HG03520 (cell line): ENCODE measurements around the gene TNFRSF1B.
"Not testable (repeated sequence)": the region's sequence is repeated elsewhere in the genome, so short reads cannot be mapped to it uniquely, and the experiment has no call there.

Experiments
- ATAC-seq: cut with Tn5 transposase; IDR thresholded peaks from one replicate; pipeline ENCODE4 v1.9.1; 2021; ENCODE audit warnings: mild to moderate bottlenecking, moderate library complexity; ENCODE audit not compliant: unreplicated experiment

TNFRSF1B gene

GRCh38 chr1:12209495-12209832 is 42.7 kb downstream of the TNFRSF1B start:
- no peak for ATAC-seq

DNA sequence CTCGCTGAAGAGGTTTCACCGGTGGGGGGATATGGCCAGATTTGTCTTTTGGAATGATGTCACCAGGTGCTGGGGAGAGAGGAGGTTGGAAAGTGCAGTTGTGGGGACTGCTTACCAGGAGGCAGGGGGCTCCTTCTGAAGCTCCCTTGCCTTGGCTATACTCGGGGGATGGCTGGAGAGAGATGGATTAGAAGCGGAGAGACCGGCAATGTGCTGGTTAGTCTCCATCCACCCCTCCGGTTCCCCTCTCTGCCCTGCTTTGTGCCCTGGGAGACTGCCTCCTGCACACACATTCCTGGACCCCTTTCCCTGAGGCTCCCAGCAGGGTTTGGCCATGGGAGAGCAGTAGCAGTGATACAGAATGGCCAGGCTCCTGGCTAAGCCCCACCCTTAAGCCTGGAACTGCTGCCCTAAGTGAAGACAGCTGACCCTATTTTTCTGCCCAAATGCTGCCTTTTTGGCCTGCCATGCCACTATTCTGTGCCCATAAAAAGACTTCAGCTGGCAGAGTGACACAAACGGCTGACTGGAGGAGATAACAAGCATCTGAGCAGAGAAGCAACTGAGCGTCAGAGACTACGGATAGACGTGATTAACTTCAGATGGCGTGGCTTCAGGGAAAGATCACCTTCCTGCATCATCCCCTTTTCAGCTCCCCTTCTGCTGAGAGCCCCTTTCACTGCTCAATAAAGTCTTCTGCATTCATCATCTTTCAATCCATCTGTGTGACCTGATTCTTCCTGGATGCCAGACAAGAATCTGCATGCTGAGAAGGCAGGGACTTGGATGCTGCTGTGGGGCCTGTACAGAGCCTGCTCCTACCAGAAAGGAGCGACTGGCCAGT is 48.5 kb downstream of the TNFRSF1B start:
- no peak for ATAC-seq

GRCh38 chr1:12219800-12220199 is 53.0 kb downstream of the TNFRSF1B start:
- no peak for ATAC-seq

DNA sequence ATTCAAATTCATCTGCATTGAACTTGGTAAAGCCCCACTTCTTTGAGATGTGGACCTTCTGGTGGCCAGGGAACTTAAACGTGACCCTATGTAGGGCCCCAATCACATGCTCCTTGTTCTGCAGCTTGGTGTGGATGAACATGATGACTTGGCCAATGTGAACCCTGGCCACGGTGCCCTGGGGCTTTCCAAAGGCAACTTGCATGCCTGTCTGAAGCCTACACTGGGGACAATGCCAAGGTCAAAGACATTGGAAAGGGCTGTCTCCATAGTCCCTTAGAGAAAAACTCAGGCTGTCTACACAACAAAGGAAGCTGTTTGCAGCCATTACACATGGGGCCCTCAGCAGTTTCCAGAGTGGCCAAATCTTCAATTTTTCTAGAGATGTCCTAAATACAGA is 54.1 kb downstream of the TNFRSF1B start:
- no peak for ATAC-seq

- not testable (repeated sequence) for ATAC-seq
These were observed 55.9 kb downstream of the TNFRSF1B start for GRCh38 chr1:12222700-12223099.

DNA sequence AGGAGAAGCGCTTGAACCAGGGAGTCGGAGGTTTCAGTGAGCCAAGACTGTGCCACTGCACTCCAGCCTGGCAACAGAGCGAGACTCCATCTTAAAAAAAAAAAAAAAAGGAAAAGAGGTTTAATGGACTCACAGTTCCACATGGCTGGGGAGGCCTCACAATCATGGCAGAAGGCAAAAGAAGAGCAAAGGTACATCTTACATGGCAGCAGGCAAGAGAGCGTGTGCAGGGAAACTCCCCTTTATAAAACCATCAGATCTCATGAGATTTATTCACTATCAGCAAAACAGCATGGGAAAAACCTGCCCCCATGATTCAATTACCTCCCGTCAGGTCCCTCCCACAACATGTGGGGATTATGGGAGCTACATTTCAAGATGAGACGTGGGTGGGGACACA is 57.3 kb downstream of the TNFRSF1B start:
- ATAC-seq: not testable (repeated sequence)

- ATAC-seq: no peak
These were observed 62.2 kb downstream of the TNFRSF1B start for GRCh38 chr1:12228979-12229378.

DNA sequence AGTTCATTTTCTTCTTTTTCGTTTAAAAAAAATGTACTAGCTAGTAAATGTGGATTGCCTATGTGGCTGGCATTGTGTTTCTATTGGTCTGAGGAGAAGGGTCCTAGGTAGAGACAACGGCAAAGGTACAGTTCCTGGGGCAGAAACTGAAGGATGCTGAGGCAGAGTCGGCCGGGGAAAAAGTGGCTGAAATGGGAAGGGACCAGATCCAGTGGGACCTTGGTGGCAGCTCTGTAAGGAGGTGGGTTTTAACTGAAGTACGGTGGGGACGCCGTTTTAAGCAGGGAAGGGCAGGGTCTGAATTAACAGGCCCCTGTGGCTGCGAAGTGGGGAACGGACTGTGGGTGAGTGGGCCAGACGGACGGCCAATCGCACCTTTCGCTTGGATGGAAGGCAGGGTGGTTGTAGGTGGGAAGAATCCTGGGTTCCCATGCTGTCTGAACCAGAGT is 62.6 kb downstream of the TNFRSF1B start:
- ATAC-seq: no peak

- peak; percentile 72 for ATAC-seq
These were observed 63.2 kb downstream of the TNFRSF1B start, which contains the start of gene VPS13D for GRCh38 chr1:12229835-12230548. VPS13D (plus strand) TSS chr1:12230030; CDS start chr1:12234267, 4,237 bp downstream.

DNA sequence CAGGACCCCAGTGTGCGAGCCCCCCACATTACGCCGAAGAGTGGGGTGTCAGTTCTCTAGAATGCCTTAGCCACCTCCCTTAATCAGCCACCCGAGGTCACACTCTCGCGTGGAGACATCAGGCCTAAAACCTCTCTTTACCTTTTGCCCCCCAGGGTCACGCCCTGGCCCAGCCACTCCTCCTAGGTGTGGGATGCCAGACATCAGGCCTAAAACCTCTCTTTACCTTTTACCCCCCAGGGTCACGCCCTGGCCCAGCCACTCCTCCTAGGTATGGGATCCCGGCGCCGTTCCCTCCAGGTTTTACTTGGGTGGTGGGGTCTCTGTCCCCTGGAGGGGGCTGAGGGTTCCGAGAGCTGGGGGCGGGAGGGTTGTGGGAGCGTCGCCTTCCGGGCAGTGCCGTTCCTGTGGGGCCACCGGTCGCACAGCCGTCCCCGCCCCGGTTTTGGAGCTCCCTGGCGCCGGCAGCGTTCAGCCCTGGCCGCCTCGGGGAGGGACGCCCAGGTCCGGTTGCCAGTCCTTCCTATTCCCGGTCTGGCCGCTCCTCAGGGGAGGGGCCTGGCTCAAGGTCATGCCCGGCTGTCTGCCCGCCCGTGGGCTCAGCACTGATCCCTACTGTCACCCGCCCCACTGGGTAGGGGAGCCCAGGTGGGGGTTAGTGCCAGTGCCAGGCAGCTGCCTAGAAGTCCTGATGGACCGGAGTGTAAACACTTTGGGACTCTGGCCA is 63.9 kb downstream of the TNFRSF1B start:
- ATAC-seq: peak; percentile 25

DNA sequence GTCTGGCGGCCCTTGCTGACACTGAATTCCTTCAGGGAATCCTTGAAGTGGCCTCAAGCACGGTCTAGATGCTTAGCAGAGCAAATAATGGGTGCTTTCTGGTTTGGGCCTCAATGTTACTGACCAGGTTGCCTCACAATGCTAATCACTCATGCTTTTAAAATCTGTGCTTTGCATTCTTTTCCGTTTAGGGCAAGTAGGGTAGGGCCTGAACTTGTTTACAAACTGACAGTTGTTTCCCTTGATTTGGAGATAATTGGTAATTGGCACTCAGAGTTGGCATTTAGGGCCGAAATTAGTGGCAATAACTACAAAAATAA is 64.4 kb downstream of the TNFRSF1B start:
- ATAC-seq: no peak

GRCh38 chr1:12232221-12232620 is 65.4 kb downstream of the TNFRSF1B start:
- ATAC-seq: no peak

GRCh38 chr1:12244078-12244477 is 77.3 kb downstream of the TNFRSF1B start:
- no peak for ATAC-seq

DNA sequence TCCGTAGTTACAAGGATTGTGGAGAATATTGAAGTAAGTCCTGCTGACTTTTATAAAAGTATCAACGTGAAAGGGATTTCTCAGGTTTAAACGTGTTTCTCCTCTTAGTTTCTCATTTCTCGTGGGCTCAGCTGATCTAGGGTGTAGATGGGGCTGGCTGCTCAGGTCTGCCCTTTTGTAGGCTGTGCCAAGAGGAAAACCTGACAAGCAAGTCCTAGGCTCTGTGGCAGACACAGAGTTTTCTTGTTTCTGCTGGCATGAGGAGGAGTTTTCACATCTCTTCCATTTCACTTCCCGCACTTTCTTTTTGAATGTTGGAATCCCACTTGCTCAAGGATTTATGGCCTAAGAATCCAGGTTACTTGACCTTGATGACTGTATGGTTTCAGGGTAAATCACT is 77.8 kb downstream of the TNFRSF1B start:
- ATAC-seq: no peak

DNA sequence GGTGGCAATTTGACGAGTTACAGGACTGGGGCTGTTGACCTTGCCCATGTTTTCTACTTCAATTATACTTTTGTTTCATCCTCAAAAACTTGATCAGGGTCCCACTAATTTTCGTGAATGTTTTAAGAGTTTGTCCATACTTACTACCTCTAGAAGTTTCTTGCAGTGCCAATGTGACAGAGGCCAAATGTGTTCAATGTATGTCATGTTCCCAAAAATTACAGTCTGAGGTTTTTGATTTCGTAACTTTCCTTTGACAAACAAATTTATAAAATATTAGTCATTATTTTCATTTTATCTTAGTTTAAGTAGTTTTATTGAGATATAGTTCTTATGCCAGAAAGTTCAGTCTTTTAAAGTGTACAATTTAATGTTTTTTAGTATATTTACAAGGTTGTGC is 78.3 kb downstream of the TNFRSF1B start:
- ATAC-seq: no peak

DNA sequence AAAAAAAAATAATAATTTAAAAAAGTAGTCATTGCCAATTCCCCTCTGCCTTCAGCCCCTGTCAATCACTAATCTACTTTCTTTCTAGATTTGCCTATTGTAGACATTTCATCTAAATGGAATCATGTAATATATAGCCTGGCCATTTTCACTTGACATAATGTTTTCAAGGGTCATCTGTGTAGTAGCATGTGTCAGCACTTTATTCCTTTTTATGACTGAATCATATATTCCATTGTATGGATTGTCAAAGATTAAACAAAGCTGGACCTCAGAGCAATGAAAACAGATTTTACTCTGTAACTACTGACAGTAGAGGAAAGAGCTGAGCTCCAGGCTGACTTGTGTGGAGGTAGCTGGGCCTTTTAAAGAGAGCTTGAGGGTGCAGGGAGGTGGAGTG is 78.9 kb downstream of the TNFRSF1B start:
- ATAC-seq: no peak

DNA sequence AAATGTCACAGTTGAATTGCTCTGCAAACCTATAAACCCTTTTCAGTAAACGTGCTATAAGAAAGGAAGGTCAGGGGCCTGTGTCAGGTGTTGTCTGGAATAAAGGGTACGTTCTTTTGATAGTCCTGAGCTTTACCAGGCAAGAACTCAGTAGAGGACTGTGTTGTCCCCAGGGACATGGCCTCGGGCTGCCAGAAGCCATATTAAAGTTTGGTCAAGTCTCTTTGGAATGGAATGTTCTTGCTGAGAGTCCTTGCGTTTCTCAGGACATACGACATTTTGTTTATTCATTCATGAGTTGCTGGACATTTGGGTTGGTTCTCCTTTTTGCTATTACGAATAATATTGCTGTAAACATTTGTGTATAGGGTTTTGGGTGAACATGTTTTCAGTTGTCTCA is 79.8 kb downstream of the TNFRSF1B start:
- no peak for ATAC-seq

DNA sequence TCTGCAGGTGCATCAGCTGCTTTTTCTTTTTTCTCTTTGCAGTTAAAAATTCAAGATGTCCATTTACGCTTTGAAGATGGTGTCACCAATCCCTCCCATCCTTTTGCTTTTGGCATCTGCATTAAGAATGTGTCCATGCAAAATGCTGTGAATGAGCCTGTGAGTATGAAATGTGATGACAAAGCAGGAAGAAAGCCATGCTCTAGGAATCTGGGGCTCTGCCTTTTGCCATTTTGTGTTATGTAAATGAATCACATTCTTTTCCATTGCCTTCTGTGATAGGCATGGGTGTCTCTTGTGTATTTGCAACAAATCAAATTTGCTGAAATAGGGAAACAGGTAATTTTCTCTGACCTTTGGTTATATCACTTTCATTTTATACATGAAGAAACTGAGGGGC is 82.4 kb downstream of the TNFRSF1B start:
- ATAC-seq: no peak

DNA sequence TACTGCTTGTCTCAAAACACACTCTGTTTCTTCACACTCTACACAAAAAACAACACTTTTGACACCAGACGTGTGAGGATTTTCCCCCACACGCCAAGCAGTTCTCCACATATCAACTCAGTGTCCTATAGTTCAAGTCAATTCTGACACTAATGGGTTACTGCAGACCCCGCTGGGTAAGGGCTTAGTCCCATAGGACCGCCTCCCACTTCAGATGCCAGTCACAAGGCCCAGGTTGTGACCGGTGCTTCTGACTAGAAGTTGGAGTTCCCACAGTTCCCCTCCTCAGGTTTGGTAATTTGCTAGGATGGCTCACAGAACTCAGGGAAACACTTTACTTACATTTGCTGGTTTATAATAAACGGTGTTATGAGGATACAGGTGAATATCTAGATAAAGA is 83.0 kb downstream of the TNFRSF1B start:
- ATAC-seq: no peak

DNA sequence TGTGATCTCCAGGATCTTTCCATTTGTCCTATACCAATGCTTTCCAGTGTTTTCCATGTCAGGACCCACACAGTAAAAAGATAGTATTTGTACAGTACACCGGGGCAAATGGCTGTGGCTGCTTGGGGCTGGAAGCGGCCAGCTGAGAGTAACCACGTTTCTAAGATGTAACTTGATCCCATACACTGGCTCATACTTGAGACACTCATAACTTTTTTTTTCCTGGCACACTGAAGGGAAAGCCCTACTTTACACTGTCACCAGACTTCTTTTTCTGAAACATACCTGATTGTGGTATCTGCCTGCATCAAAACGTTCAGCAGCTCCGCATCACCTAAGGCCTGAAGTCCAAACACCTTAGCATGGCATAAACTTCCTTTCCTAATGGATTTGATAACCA is 84.7 kb downstream of the TNFRSF1B start:
- ATAC-seq: no peak

GRCh38 chr1:12255913-12256312 is 89.1 kb downstream of the TNFRSF1B start:
- ATAC-seq: no peak

DNA sequence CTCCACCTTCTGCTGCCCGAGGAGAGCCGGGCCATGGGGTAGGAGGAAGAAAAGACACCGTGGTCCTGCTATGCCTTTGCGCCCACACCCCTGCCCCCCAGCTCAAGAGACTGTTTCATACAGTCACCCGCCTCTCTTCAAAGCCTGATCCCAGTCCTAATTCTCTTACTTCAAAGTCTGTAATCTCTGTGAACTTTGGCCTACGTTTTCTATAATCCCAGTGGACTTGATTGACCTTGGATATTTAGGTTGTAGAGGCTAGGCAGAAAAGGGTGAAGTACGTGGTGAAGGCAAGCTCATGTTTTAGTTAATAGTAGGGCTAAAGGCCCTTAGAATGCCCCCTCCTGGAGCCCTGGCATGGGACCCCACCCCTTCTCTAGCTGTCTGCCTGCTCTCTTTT is 91.5 kb downstream of the TNFRSF1B start:
- ATAC-seq: no peak
